T-cell (primary cell): ENCODE data around the gene FGD5. TPM values are rescaled to one million over a fixed set of nuclear protein-coding genes. Genes with fewer than 3 reads are reported as not detected.

Experiments
- ATAC-seq, 4 experiments: fragments of 200-7000 bp in 3 of 4; fragments of 150-1000 bp in 1 of 4; cut with Tn5 transposase; replicated peaks in 1 of 4; 1 replicate in 3 of 4; 2 replicates in 1 of 4; pipeline ENCODE4 v1.10.0; 2021; ENCODE audit warnings: moderate library complexity in 3 of 4, mild to moderate bottlenecking in 2 of 4, moderate number of reproducible peaks in 1 of 4
- CTCF ChIA-PET, 2 donors: fragments of 300-600 bp; sonication (Branson Sonifier 250); formaldehyde crosslinking; loops; one replicate each; lab custom pipeline; 2022; ENCODE audit warnings: antibody characterized with exemption in 2 of 2; lab: Charles Lee
- POLR2A ChIA-PET, 2 donors: fragments of 300-600 bp; sonication (Branson Sonifier 250); formaldehyde crosslinking; loops; one replicate each; lab custom pipeline; 2022; ENCODE audit warnings: antibody characterized with exemption in 2 of 2; lab: Charles Lee
- DNase-seq, 35 experiments: peaks; one replicate each; pipeline versions ENCODE4 v3.0.0 to v3.0.0-alpha.2; 2013 to 2023
- H3K27ac ChIP-seq: one replicate; pipeline ENCODE4 v1.5.1; 2013; ENCODE audit warnings: low read length
- H3K27me3 ChIP-seq, 2 experiments: replicated peaks in 1 of 2; 1 replicate in 1 of 2; 2 replicates in 1 of 2; pipeline versions ENCODE4 v1.6.1 to v1.7.0; 2013; ENCODE audit warnings: low read length in 1 of 2, mixed read lengths in 1 of 2; ENCODE audit not compliant: control insufficient read depth in 2 of 2, insufficient read depth in 2 of 2; ENCODE audit errors: extremely low read depth in 1 of 2
- H3K36me3 ChIP-seq, 2 donors: 1 replicate in 1 of 2; 2 replicates in 1 of 2; pipeline versions ENCODE4 v1.6.1 to v1.7.0; 2013; ENCODE audit warnings: low read length in 1 of 2; ENCODE audit not compliant: control insufficient read depth in 2 of 2, insufficient read depth in 1 of 2; ENCODE audit errors: extremely low read depth in 1 of 2
- H3K4me1 ChIP-seq, 2 experiments: 1 replicate in 1 of 2; 2 replicates in 1 of 2; pipeline versions ENCODE4 v1.6.1 to v1.7.0; 2013; ENCODE audit warnings: low read length in 2 of 2, mixed read lengths in 1 of 2; ENCODE audit not compliant: insufficient read depth in 2 of 2, control insufficient read depth in 1 of 2; ENCODE audit errors: extremely low read depth in 1 of 2
- H3K4me3 ChIP-seq, 2 donors: 1 replicate in 1 of 2; 2 replicates in 1 of 2; pipeline versions ENCODE4 v1.5.1 to v1.7.0; 2013; ENCODE audit warnings: mild to moderate bottlenecking in 2 of 2, low read length in 1 of 2, moderate library complexity in 1 of 2; ENCODE audit not compliant: control insufficient read depth in 1 of 2; ENCODE audit errors: extremely low read depth in 1 of 2
- H3K9me3 ChIP-seq: 2 replicates; pipeline ENCODE4 v1.7.0; 2013
- H3K27ac Mint-ChIP-seq, 2 donors: one replicate each; pipeline ENCODE4 v1.8.0; 2020 to 2021; ENCODE audit warnings: mild to moderate bottlenecking in 2 of 2, mixed read lengths in 2 of 2
- H3K27me3 Mint-ChIP-seq, 2 donors: one replicate each; pipeline ENCODE4 v1.8.0; 2021 to 2022; ENCODE audit warnings: mixed read lengths in 2 of 2
- H3K36me3 Mint-ChIP-seq: one replicate; pipeline ENCODE4 v1.8.0; 2021; ENCODE audit warnings: mixed read lengths
- H3K4me1 Mint-ChIP-seq, 3 donors: one replicate each; pipeline ENCODE4 v1.8.0; 2020 to 2022; ENCODE audit warnings: mixed read lengths in 3 of 3, mild to moderate bottlenecking in 1 of 3
- H3K4me3 Mint-ChIP-seq, 3 donors: one replicate each; pipeline ENCODE4 v1.8.0; 2020 to 2022; ENCODE audit warnings: mild to moderate bottlenecking in 3 of 3, mixed read lengths in 3 of 3, moderate library complexity in 3 of 3
- H3K9me3 Mint-ChIP-seq, 3 donors: one replicate each; pipeline ENCODE4 v1.8.0; 2020 to 2022; ENCODE audit warnings: mixed read lengths in 3 of 3
- WGBS: methylation state at CpG from one replicate; pipeline ENCODE4 v1.1.5; 2013; ENCODE audit warnings: missing lambda C conversion rate; ENCODE audit not compliant: insufficient coverage; 5-methylcytosine and 5-hydroxymethylcytosine counted together
- total RNA-seq, 35 experiments: library from RNA in 6 of 35; stranded (reverse) in 6 of 35; fragments of 120-200 nt in 1 of 35; gene quantifications; one replicate each; pipeline versions ENCODE4 v1.2.1 to v1.2.4 and lab custom pipeline; 2013 to 2026

The FGD5 gene
- total RNA-seq, 5 donors from 2014 or later (not counting 1 experiment from before 2014, with no cell fraction given) = 0.13 to 0.53 (median 0.32) TPM; not detected in 2

DNA sequence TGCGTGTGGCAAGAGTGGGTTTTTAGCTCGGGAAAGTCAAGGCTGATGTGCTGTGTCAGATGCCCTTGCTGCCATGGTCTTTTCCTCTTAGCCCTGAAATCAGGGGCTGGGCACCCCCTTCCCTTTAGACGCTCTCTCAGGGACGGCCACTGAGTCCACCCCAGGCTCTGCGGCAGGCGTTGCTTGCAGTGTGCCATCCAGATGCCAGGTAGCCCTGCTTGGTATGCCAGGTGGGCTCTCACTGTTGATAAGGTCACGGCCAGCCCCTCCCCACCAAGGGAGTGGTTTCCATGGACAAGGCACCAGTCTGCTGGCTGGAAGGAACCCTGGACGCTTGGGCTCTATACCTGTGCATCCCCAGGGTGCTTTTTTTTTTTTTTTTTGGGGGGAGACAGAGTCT lies 24.6 kb downstream of the FGD5 start:
- Mint-ChIP-seq H3K4me1 (peaks cover 10 to 27% (median 14%) of the 10 kb centered on the region in 3 donors), H3K27ac (no peak overlapping the region), H3K4me3 (no peak overlapping the region), H3K36me3 (no peaks in the 10 kb centered on the region), H3K27me3 (peaks cover 0 to 3% of the 10 kb centered on the region in 2 donors), H3K9me3 (no peaks in the 10 kb centered on the region)
- DNase-seq = no peak
- no peak overlapping the region for H3K27ac ChIP-seq
- ChIA-PET POLR2A (no interaction called here), CTCF (no interaction called here)
- H3K4me3 ChIP-seq = no peak overlapping the region
- H3K4me1 ChIP-seq = peaks cover 0 to 8% of the 10 kb centered on the region in 2 experiments
- ATAC-seq = no peak
- peaks cover 0 to 20% of the 10 kb centered on the region in 2 experiments for H3K27me3 ChIP-seq
- H3K36me3 ChIP-seq = no peaks in the 10 kb centered on the region
- H3K9me3 ChIP-seq = no peaks in the 10 kb centered on the region
- 95% methylated on average over 5 of the region's 8 CpGs for WGBS

DNA sequence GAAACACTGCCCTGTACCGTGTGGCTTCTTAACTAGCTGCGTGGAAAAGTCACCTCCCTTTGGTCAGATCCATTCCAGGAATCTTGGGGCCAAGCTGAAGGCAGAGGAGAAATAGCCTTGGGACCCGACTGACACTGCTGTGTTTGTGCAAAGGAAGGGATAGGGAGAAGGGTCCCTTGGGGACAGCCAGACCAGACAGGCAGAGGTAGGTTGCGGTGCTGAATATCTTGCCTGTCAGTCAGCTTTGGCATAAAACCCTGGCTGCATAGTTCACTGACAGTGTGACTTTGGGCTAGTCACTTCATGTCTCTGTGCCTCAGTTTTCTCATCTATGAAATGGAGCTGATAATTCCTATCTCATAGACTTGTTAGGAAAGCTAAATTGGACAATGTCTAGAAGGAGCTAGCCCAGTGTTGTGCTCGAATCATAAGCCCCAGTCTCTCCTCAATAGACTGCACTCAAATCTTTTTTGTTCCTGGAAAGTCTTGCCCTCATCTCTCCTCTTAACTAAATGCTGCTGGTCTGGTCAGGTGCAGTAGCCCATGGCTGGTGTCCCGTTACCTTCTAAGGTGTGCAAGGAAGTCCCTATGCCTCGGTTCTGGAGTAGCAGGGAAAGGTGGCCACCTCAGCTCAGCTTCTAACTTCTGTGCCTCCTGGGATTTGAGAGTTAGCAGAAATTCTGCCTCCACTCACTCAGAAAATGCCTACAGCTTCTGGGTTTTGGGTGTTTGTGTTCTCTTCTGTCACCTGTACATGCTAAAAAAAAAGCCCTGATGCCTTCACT lies 25.8 kb downstream of the FGD5 start:
- Histone ChIP-seq H3K4me1 (peaks cover 0 to 9% of the 10 kb centered on the region in 2 experiments), H3K36me3 (no peaks in the 10 kb centered on the region), H3K27me3 (peaks cover 0 to 24% of the 10 kb centered on the region in 2 experiments), H3K4me3 (no peak overlapping the region), H3K27ac (no peak overlapping the region), H3K9me3 (no peaks in the 10 kb centered on the region)
- POLR2A ChIA-PET = no interaction called here
- no peaks in the 10 kb centered on the region for H3K36me3 Mint-ChIP-seq
- CTCF ChIA-PET = no interaction called here
- H3K27ac Mint-ChIP-seq = no peak overlapping the region
- H3K9me3 Mint-ChIP-seq = no peaks in the 10 kb centered on the region
- no peak overlapping the region for H3K4me3 Mint-ChIP-seq
- no peak for DNase-seq
- 64% methylated on average over 5 of the region's 7 CpGs for WGBS
- peaks cover 10 to 25% (median 22%) of the 10 kb centered on the region in 3 donors for H3K4me1 Mint-ChIP-seq
- no peak for ATAC-seq
- peaks cover 0 to 3% of the 10 kb centered on the region in 2 donors for H3K27me3 Mint-ChIP-seq

DNA sequence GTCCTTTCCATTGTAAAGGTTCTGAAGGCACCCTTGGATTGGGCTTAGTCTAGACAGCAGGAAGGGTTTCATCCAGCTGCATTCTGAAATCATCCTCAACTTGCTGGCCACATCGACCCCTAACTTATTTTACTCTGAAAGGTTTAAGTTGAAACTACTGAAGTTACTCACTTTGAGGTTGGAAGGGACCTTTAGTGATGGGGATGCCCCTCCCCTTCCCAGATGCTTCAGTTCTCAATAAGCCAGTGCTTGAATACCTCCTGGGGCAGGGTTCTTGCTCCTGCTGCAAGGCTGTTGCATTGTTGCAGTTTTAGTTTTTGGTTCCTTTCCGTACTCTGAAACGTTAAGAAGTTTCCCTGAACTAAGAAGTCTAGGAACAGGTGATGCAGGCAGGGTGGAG lies 26.4 kb downstream of the FGD5 start:
- Mint-ChIP-seq H3K4me1 (peaks cover 10 to 29% (median 26%) of the 10 kb centered on the region in 3 donors), H3K4me3 (no peak overlapping the region), H3K9me3 (no peaks in the 10 kb centered on the region), H3K27me3 (peaks cover 0 to 3% of the 10 kb centered on the region in 2 donors), H3K27ac (no peak overlapping the region), H3K36me3 (no peaks in the 10 kb centered on the region)
- Histone ChIP-seq H3K27me3 (peaks cover 0 to 27% of the 10 kb centered on the region in 2 experiments), H3K4me1 (peaks cover 0 to 9% of the 10 kb centered on the region in 2 experiments), H3K27ac (no peak overlapping the region), H3K9me3 (no peaks in the 10 kb centered on the region), H3K36me3 (no peaks in the 10 kb centered on the region), H3K4me3 (no peak overlapping the region)
- POLR2A ChIA-PET = no interaction called here
- DNase-seq (no peak), ATAC-seq (no peak)
- no CpG with 5 or more reads among the region's 3 CpGs for WGBS
- CTCF ChIA-PET = no interaction called here

- no peak for ATAC-seq
- no peak overlapping the region for H3K4me3 Mint-ChIP-seq
- no peaks in the 10 kb centered on the region for H3K36me3 Mint-ChIP-seq
- no CpG with 5 or more reads among the region's 4 CpGs for WGBS
- peaks cover 0 to 9% of the 10 kb centered on the region in 2 experiments for H3K4me1 ChIP-seq
- H3K9me3 ChIP-seq = no peaks in the 10 kb centered on the region
- no peak overlapping the region for H3K27ac ChIP-seq
- no peak overlapping the region for H3K4me3 ChIP-seq
- peaks cover 10 to 33% (median 29%) of the 10 kb centered on the region in 3 donors for H3K4me1 Mint-ChIP-seq
- H3K9me3 Mint-ChIP-seq = no peaks in the 10 kb centered on the region
- H3K27me3 Mint-ChIP-seq = peaks cover 0 to 3% of the 10 kb centered on the region in 2 donors
- no peak overlapping the region for H3K27ac Mint-ChIP-seq
- H3K27me3 ChIP-seq = peaks cover 0 to 32% of the 10 kb centered on the region in 2 experiments
- no peak for DNase-seq
- no peaks in the 10 kb centered on the region for H3K36me3 ChIP-seq
- POLR2A ChIA-PET = no interaction called here
- CTCF ChIA-PET = no interaction called here
Measured at GRCh38 chr3:14845826-14846225, 27.1 kb downstream of the FGD5 start.

DNA sequence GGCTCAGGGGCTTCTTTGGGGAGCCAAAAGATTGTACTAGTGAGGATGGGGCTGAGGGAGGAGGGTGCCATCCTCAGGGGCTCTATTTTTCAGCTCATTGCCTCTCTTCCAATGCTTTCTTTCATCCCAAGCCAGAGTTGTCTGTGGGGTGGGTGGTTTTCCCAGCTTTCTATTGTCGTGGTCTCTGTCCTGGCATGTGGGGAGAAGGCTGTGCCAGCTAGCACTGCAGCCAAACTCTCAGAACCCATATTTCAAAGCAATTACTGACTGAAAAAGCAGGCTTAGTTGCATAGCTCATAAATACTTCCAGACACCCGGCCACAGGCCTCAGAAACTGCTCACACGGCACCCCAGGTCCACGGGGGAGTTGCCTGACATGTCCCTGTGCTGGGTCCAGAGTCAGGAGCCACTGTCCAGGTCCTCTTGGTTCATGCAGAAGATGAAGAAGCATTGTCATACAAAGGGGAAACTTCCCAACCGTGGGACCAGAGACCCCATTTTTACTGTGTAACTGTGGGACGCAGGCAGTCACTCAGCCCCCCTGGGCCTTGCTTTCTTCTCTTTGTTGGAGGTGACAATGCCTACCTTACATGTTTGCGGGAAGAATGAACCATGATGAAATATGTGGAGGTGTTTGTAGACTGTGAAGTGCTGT lies 27.6 kb downstream of the FGD5 start:
- no peak for DNase-seq
- H3K27ac ChIP-seq = no peak overlapping the region
- ChIA-PET CTCF (no interaction called here), POLR2A (no interaction called here)
- WGBS = 69% methylated on average over 3 of the region's 7 CpGs
- no peaks in the 10 kb centered on the region for H3K36me3 ChIP-seq
- H3K4me3 Mint-ChIP-seq = no peak overlapping the region
- H3K27me3 ChIP-seq = peaks cover 0 to 34% of the 10 kb centered on the region in 2 experiments
- no peak for ATAC-seq
- H3K9me3 Mint-ChIP-seq = no peaks in the 10 kb centered on the region
- H3K4me1 ChIP-seq = peaks cover 0 to 9% of the 10 kb centered on the region in 2 experiments
- H3K4me1 Mint-ChIP-seq = peaks cover 10 to 33% (median 29%) of the 10 kb centered on the region in 3 donors
- H3K9me3 ChIP-seq = no peaks in the 10 kb centered on the region
- peaks cover 0 to 3% of the 10 kb centered on the region in 2 donors for H3K27me3 Mint-ChIP-seq
- H3K4me3 ChIP-seq = no peak overlapping the region
- H3K36me3 Mint-ChIP-seq = no peaks in the 10 kb centered on the region
- no peak overlapping the region for H3K27ac Mint-ChIP-seq

GRCh38 chr3:14847613-14848541 lies 29.1 kb downstream of the FGD5 start:
- POLR2A ChIA-PET = no interaction called here
- Histone ChIP-seq H3K27me3 (peaks cover 0 to 30% of the 10 kb centered on the region in 2 experiments), H3K36me3 (no peaks in the 10 kb centered on the region), H3K4me3 (no peak overlapping the region), H3K4me1 (peaks cover 0 to 9% of the 10 kb centered on the region in 2 experiments), H3K9me3 (no peaks in the 10 kb centered on the region), H3K27ac (no peak overlapping the region)
- ATAC-seq = peak in 3 of 4 experiments; percentile 40 to 57 (median 43)
- DNase-seq = peak in 1 of 35 experiments; percentile 8
- 48% methylated on average over 7 of the region's 15 CpGs for WGBS
- CTCF ChIA-PET = interaction anchor here in 1 of 2 donors (0.6 kb wide), 1 partner anchor 45 kb away, joined by 3 read pairs; no protein-coding TSS in a partner anchor
- Mint-ChIP-seq H3K4me1 (peaks cover 10 to 33% (median 29%) of the 10 kb centered on the region in 3 donors), H3K27ac (no peak overlapping the region), H3K9me3 (peaks cover 0 to 4% (median 4%) of the 10 kb centered on the region in 3 donors), H3K36me3 (peaks cover 3% of the 10 kb centered on the region), H3K27me3 (peaks cover 0 to 5% of the 10 kb centered on the region in 2 donors), H3K4me3 (peak overlapping the region in 1 of 3 donors; percentile 23)
